ENCODE measurements around the gene LIN37.

Gene LIN37

DNA sequence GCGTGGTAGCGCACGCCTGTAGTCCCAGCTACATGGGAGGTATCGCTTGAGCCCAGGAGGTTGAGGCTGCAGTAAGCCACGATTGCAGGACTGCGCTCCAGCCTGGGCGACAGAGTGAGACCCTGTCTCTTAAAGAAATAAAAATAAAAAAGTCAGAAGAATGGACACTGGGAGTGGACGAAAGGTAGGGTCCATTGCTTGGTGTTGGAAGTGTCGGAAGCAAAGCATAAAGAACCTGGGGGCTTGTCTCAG, 26.6 kb downstream of the LIN37 start:
- no peak for DNase-seq (ENCODE audit: low read depth)

DNA sequence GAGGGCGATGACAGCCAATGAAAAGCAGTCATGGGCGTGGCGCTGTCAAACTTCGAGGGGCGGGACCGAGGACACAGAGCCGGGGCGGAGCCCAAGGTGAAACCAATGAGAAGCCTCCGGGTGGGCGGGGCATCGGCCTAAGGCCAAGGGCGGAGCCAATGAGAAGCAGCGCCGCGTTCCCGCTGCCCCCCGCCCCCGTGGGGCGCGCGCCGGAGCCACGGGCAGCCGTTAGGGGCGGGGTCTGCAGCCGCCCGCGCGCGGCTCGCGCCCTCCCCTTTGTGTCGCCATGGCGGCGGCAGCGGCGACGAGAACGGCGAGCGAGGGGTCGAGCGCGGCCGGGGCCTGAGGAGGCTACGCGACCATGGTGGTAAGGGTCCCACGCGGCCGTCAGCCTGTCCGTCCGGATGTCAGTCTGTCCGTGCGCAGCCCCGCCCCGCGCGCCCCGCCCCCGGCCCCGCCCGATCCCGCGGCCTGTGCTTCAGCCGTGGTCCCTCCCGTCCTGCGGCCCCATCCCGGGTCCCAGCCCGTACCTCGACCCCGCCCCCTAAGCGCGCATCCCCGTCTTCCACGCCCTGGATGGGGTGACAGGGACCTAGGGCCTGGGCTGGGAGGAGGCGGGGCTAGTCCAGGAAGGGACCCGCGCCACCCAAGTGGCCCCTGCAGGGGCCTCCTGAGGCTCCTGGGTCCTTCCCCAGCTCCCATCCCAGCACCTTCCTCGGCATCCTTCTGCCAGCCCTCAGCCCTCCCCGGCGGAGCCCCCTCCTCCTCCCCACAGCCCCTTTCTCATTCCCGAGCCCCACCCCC, 27.1 kb downstream of the LIN37 start, which contains the start of gene ARHGAP33:
ARHGAP33 (plus strand) TSS at position 267 of the 804 bp plus-strand sequence; CDS start at position 362, 95 bp downstream.
- DNase-seq (ENCODE audit: low read depth), result peak; percentile 91

DNA sequence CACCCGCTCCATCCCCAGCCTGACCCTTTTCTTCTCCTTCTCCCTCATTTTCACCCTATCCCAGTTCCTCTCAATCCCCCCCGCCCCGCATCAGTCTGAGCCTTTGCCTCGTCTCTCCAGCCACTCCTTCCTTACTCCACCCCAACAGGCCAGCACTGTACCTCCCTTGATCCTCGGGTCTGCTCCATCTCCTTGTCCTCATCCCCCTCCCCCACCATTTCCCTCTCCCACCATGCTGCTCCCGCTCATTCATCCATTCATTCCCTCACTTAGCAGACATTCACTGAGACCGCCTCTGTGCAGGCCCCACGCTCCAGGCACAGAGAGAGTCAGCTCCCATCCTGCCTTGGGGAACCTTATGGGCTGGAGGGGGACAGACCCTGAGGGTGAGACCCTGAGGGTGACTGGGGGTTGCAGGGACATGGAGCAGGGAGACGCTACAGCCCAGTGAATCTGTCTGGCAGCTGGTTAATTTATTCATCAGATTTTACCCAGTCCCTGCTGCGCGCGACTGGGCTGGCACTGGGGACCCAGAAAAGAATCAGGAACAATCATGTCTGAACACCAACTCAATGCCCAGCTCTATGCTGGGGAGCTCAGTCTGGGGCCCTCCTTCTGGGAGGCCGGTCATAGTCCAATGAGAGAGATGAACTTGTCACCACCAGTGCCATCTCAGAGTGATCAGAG, 27.9 kb downstream of the LIN37 start:
- no peak for DNase-seq (ENCODE audit: low read depth)

DNA sequence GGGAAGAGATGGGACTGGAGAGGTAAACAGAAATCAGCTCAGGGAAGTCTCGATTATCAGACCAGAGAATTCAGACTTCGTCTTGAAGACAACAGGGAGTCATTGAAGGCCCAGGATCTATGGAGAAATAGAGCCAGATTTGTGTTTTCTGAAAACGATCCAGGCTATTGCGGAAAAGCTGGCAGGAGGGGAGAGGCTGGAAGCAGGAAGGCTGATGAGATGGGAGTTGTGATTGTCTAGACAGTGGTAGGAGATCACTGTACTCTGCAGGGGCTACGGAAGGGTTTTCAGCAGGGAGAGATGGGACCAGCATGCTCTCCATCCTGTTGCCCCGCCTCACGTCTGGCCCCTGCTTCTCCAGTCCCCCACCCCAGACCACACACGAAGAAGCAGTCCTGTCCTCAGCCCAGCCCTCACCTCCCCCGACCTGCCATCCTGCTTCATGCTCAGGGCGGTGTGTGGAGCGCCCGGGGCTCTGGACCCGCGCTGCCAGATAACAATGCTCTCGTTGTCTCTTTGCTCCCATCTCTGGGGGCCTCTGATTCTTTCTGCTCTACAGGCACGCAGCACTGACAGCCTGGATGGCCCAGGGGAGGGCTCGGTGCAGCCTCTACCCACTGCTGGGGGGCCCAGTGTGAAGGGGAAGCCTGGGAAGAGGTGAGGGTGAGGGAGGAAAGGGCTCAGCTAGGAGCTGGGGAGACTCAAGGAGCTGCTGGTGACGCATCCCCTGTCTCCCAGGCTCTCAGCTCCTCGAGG, 28.9 kb downstream of the LIN37 start:
- DNase-seq (ENCODE audit: low read depth), result no peak

DNA sequence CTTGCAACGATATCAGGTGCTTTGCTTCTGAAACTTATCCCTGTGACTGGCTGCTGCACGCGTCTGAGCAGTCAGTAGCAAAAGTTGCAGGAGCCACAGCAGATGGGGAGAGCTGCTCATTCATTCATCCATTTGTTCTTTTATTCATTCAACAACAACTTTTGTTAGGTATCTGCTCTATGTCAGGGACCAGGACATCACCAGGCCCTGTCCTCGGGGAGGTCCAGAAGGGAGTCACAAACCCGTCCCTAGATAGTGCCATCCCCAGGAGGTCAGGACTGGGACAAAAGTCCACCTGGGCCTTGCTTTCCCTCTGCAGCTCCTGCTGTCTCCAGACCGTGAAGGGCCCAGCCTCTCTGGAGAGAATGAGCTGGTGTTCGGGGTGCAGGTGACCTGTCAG, 29.6 kb downstream of the LIN37 start:
- DNase-seq (ENCODE audit: low read depth), result no peak

DNA sequence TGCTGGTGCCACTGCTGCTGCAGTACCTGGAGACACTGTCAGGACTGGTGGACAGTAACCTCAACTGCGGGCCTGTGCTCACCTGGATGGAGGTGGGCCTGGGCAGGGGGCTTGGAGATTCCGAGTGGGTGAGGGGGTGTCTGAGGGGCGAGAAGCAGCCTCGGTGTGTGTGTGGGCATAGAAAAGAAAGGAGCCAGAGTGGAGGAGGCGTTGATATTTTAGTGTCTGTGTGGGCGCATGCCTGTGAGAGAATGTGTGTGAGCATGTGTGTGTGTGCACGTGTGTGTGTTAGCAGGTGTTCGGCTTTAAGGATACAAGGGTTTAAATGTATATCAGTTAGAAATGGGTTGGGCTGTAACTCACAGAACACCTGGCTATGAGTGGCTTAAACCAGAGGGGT, 30.7 kb downstream of the LIN37 start:
- no peak for DNase-seq (ENCODE audit: low read depth)

DNA sequence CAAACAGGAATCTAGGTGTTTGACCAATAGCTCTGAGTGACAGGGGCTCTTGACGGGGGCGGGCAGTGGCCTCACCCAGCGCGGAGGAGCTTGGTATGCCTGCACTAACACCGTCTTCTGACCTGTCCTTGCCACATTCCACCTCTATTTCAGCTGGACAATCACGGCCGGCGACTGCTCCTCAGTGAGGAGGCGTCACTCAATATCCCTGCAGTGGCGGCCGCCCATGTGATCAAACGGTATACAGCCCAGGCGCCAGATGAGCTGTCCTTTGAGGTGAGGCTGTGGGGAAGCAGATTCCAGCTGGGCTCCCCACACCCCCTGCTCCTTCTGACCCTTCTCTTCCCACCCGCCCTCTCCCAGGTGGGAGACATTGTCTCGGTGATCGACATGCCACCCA, 31.7 kb downstream of the LIN37 start:
- DNase-seq (ENCODE audit: low read depth), result no peak

DNA sequence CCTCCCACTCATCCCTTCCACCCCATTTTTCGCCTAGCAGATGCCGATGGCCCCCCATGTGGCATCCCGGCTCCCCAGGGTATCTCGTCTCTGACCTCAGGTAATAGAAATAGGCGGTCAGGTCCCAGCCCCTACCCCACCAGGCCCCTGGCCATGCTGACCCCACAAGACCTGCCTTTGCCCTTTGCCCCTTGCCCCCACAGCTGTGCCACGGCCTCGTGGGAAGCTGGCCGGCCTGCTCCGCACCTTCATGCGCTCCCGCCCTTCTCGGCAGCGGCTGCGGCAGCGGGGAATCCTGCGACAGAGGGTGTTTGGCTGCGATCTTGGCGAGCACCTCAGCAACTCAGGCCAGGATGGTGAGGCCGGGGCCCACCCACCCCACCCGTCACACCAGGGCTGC, 32.3 kb downstream of the LIN37 start:
- no peak for DNase-seq (ENCODE audit: low read depth)

DNA sequence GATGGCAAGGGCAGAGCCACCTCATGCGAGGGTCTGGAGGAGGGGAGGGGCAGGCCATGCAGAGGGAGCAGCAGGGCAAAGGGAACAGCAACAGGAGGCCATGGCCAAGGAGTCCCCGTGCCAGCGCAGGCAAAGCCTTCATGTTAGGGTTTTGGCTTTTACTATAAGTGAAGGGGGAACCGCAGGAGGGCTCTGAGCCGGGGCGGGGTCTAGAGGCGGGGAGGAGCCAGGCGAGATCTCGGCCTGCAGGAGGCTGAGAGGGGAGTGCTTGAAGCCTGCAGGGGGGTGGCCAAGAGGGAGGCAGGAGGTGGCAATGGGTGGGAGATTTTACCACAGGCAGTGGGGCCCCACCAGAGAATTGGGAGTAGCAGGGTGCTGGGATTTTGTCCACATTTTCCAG, 33.3 kb downstream of the LIN37 start:
- DNase-seq (ENCODE audit: low read depth), result no peak

DNA sequence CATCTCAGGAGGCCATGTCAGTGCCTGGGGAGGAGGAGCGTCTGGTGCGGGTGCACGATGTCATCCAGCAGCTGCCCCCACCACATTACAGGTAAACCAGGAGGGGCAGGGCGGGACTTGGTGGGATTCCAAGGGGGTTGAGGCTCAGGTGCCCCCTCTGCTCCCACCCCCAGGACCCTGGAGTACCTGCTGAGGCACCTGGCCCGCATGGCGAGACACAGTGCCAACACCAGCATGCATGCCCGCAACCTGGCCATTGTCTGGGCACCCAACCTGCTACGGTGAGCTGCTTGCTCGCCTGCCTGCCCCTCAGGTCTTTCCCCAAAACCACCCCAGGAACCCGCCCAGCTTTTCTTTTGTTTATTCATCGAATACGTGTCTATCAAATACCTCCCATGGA, 34.2 kb downstream of the LIN37 start:
- no peak for DNase-seq (ENCODE audit: low read depth)

DNA sequence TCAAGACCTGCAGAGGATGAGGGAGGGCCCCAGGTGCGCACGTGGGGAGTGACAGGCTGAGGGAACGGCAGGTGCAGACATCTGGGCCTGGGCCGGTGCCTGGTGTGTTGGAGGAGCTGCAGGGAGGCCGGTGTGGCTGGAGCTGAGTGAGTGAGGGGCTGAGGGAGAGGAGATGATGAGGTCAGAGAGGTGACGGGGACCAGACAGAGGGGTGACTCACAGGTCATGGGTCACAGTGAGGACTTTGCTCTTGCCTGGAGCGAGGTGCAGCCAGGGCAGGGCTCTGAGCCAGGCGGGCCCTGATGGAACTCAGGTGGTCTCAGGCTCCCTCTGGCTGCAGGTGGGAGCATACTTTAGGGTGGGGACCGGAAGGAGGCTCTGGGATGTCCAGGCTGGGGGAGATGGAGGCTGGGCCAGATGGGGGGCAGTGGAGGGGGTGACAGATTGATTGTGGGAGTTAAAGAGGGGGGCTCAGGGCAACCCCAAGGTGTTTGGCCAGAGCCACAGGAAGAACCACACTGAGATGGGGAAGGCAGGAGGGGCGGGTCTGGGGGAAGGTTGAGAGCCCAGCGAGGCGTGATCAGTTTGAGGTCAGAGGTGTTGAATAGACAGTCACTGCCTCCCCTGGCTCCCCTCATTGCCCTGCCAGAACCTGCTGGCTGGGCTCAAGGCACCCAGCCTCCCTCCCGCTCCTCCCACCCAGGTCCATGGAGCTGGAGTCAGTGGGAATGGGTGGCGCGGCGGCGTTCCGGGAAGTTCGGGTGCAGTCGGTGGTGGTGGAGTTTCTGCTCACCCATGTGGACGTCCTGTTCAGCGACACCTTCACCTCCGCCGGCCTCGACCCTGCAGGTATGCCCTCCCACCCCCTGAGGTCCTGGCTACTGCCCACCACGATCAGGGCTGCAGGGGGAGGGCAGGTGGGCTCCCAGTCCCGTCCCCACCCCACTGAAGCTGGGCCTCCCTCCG, 35.4 kb downstream of the LIN37 start:
- DNase-seq (ENCODE audit: low read depth), result no peak

DNA sequence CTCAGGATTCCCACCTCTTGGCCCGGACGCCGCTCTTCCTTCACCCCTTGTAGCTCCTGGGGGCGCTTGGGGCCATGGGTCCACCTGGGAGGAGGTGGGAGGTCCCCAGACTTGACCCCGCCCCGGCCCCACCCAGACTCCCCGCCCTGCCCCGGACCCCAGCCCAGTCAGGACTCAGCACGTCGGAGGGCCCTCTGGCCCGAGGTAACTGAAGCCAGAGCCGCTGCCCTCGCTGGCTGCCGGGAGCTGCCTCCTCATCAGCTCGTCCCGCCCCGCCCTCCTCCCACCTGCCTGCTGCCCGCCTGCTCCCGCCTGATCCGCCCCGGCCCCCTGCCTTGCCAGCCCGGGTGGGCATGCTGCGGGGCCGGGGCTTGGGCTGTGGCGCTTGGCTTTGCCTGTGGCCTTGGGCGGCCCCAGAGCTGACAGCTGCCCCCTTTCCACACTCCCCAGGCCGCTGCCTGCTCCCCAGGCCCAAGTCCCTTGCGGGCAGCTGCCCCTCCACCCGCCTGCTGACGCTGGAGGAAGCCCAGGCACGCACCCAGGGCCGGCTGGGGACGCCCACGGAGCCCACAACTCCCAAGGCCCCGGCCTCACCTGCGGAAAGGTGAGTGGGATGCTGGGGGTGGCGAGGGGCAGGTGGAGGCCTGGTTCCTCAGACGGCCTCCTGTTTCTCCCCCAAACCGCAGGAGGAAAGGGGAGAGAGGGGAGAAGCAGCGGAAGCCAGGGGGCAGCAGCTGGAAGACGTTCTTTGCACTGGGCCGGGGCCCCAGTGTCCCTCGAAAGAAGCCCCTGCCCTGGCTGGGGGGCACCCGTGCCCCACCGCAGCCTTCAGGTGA, 36.3 kb downstream of the LIN37 start:
- DNase-seq (ENCODE audit: low read depth), result no peak

DNA sequence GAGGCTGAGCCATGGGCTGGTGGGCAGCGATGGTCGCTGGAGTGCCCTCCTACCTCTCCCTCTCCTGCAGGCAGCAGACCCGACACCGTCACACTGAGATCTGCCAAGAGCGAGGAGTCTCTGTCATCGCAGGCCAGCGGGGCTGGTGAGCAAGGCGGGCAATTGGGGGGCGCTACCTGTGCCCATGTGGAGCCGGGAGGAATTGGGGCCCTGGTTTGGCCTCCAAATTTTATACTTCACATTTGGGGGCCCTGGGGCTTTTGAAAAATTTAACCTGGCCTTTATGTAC, 36.9 kb downstream of the LIN37 start:
- no peak for DNase-seq (ENCODE audit: low read depth)

DNA sequence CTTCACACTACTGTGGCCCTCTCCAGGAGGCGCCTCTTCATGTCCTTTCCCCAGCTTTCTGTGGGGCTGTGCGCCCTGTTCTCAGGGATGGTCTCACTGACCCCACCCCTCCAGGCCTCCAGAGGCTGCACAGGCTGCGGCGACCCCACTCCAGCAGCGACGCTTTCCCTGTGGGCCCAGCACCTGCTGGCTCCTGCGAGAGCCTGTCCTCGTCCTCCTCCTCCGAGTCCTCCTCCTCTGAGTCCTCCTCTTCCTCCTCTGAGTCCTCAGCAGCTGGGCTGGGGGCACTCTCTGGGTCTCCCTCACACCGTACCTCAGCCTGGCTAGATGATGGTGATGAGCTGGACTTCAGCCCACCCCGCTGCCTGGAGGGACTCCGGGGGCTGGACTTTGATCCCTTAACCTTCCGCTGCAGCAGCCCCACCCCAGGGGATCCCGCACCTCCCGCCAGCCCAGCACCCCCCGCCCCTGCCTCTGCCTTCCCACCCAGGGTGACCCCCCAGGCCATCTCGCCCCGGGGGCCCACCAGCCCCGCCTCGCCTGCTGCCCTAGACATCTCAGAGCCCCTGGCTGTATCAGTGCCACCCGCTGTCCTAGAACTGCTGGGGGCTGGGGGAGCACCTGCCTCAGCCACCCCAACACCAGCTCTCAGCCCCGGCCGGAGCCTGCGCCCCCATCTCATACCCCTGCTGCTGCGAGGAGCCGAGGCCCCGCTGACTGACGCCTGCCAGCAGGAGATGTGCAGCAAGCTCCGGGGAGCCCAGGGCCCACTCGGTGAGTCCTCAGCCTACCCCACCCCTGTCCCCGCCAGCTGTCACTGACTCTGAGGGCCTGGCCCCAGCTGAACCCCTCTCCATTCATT, 38.2 kb downstream of the LIN37 start:
- no peak for DNase-seq (ENCODE audit: low read depth)

DNA sequence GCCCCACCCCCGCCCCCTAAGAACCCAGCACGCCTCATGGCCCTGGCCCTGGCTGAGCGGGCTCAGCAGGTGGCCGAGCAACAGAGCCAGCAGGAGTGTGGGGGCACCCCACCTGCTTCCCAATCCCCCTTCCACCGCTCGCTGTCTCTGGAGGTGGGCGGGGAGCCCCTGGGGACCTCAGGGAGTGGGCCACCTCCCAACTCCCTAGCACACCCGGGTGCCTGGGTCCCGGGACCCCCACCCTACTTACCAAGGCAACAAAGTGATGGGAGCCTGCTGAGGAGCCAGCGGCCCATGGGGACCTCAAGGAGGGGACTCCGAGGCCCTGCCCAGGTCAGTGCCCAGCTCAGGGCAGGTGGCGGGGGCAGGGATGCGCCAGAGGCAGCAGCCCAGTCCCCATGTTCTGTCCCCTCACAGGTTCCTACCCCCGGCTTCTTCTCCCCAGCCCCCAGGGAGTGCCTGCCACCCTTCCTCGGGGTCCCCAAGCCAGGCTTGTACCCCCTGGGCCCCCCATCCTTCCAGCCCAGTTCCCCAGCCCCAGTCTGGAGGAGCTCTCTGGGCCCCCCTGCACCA, 38.9 kb downstream of the LIN37 start:
- DNase-seq (ENCODE audit: low read depth), result no peak

DNA sequence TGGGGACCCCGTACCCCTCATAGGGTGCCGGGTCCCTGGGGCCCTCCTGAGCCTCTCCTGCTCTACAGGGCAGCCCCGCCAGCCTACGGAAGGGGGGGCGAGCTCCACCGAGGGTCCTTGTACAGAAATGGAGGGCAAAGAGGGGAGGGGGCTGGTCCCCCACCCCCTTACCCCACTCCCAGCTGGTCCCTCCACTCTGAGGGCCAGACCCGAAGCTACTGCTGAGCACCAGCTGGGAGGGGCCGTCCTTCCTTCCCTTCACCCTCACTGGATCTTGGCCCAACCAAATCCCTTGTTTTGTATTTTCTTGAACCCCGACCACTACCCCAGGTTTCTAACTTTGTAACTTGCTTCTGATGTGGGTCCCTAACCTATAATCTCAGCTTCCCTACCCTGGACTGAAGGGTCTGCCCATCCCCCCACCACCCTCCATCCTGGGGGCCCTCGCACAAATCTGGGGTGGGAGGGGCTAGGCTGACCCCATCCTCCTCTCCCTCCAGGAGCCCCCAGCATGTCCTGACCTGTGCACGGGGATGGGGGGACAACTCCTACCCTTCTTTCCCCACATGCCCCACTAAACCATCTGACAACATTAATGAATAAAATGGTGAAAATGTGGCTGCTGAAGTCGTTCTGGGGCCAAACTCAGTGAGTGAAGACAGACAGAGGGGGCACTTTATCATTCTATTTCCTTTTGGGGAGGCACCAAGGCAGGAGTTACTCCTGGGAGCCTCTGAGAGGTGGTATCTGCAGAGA, 40.0 kb downstream of the LIN37 start:
- DNase-seq (ENCODE audit: low read depth), result no peak

DNA sequence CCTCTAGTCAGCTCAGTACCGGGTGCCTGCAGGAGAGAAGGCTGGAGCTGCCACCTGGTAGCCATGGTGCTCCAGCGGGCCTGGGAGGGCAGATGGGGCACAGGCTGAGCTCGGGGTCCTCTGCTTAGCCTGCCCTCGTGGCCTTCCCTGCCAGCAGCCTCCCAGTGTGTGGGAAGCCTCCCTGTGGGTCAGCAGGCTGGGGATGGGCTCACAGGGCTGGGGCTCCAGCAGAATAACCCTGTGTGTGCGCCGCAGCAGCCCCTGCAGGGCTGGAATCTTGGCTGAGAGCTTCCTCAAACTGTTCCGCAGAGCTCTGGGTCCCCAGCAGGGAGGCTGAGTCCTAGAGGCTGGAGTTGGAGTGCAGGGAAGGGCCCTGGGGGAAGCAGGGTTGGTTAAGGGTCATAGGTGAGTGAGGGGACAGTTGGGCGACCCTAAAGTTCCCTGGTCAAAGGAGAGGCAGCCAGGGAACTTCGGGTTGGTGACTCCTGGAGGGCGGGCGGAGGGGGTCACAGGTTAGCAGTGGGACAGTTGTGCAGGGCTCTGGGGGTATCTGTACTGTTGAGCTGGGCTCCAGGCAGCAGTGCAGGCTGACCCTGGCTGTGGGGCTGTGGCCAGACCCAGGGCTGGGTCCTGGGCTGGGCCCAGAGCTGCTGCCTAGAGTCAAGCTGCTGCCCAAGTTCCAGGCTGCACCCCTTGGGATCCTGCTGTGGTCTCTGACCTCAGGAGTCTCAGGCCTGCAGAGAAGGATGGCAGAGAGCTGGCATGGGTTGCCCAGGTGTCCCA, 41.0 kb downstream of the LIN37 start:
- no peak for DNase-seq (ENCODE audit: low read depth)
